MM.1S (cell line): ENCODE data around the gene APBB2.

Source experiments
- DNase-seq: peaks from one replicate; pipeline ENCODE4 v3.0.0-alpha.2; 2015
- H2AFZ ChIP-seq: fragments of 300-600 bp; sonication (generic); 2 replicates; pipeline ENCODE4 v1.6.0; 2016; ENCODE audit warnings: antibody characterized with exemption, low read length
- H3F3A ChIP-seq: fragments of 300-600 bp; sonication (generic); 2 replicates; pipeline ENCODE4 v1.6.1; 2016; ENCODE audit warnings: mild to moderate bottlenecking, antibody characterized with exemption, low read length, moderate library complexity, mixed read lengths; ENCODE audit not compliant: insufficient read depth
- H3K27ac ChIP-seq: fragments of 300-600 bp; sonication (generic); 2 replicates; pipeline ENCODE4 v1.5.1; 2016; ENCODE audit warnings: mild to moderate bottlenecking, low read length
- H3K27me3 ChIP-seq: fragments of 300-600 bp; sonication (generic); replicated peaks from 2 replicates; pipeline ENCODE4 v1.6.0; 2016; ENCODE audit warnings: low read length; ENCODE audit not compliant: insufficient read depth
- H3K36me3 ChIP-seq: fragments of 300-600 bp; sonication (generic); replicated peaks from 2 replicates; pipeline ENCODE4 v1.6.1; 2016; ENCODE audit warnings: mild to moderate bottlenecking, low read length, mixed read lengths; ENCODE audit not compliant: insufficient read depth
- H3K4me1 ChIP-seq: fragments of 300-600 bp; sonication (generic); 2 replicates; pipeline ENCODE4 v1.6.1; 2016; ENCODE audit warnings: low read length, mixed read lengths
- H3K4me2 ChIP-seq: fragments of 300-600 bp; sonication (generic); 2 replicates; pipeline ENCODE4 v1.6.0; 2016; ENCODE audit warnings: low read depth, low read length
- H3K4me3 ChIP-seq: fragments of 300-600 bp; sonication (generic); 2 replicates; pipeline ENCODE4 v1.5.1; 2016; ENCODE audit warnings: low read length, mixed read lengths
- H3K79me2 ChIP-seq: fragments of 300-600 bp; sonication (generic); 2 replicates; pipeline ENCODE4 v1.6.1; 2016; ENCODE audit warnings: mixed run types, low read length, mixed read lengths
- H3K9ac ChIP-seq: fragments of 300-600 bp; sonication (generic); 2 replicates; pipeline ENCODE4 v1.6.1; 2016; ENCODE audit warnings: low read length, mixed read lengths
- H3K9me2 ChIP-seq: fragments of 300-600 bp; sonication (generic); replicated peaks from 2 replicates; pipeline ENCODE4 v1.6.1; 2016; ENCODE audit warnings: mild to moderate bottlenecking, low read length, mixed read lengths; ENCODE audit not compliant: insufficient read depth
- H3K9me3 ChIP-seq: fragments of 300-600 bp; sonication (generic); replicated peaks from 2 replicates; pipeline ENCODE4 v1.6.1; 2016; ENCODE audit warnings: mild to moderate bottlenecking, low read length, mixed read lengths; ENCODE audit not compliant: insufficient read depth
- H4K20me1 ChIP-seq: fragments of 300-600 bp; sonication (generic); 2 replicates; pipeline ENCODE4 v1.6.1; 2016; ENCODE audit warnings: mild to moderate bottlenecking, low read length, moderate library complexity, mixed read lengths; ENCODE audit not compliant: insufficient read depth
- EZH2 ChIP-seq: fragments of 300-600 bp; sonication (generic); optimal IDR thresholded peaks from 2 replicates; pipeline ENCODE3; 2017; ENCODE audit warnings: low read depth, mild to moderate bottlenecking, antibody characterized with exemption, low read length, mixed read lengths
- EZH2phosphoT487 ChIP-seq: fragments of 300-600 bp; sonication (generic); IDR thresholded peaks from 2 replicates; pipeline ENCODE4 v1.6.1; 2018; ENCODE audit warnings: antibody characterized with exemption, low read length
- TF ChIP-seq, protein P1 (sequence below): fragments of 300-600 bp; sonication (generic); IDR thresholded peaks from 2 replicates; pipeline ENCODE4 v1.5.1; 2016; ENCODE audit warnings: antibody characterized with exemption, low read length, mixed read lengths

Gene APBB2

DNA sequence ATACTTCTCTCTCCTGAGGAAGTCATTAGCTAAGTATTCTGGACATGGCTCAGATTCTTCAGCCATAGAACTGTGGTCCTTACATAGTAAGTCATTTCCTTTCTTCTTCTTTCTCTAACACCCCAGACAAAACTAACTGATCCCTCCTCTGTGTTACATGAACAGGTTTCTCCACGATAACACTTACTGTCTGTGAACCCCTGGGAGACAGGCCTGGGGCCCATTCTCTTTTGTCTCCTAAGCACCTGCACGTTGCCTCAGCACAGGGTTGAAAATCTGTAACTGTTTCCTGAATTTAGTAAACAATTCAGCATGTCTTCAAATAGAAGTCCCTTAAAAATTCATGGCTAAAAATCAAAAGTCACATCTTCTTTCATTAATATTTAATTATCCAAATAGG is 24.7 kb downstream of the APBB2 start:
- H3K9ac ChIP-seq, result no peak overlapping the region
- no peaks in the 10 kb centered on the region for H3K4me1 ChIP-seq
- no peaks in the 10 kb centered on the region for H3K9me3 ChIP-seq
- no peaks in the 10 kb centered on the region for H3K36me3 ChIP-seq
- H3K9me2 ChIP-seq, result no peaks in the 10 kb centered on the region
- no peak overlapping the region for H2AFZ ChIP-seq
- H3K4me2 ChIP-seq, result no peak overlapping the region
- H3F3A ChIP-seq, result no peaks in the 10 kb centered on the region
- no peaks in the 10 kb centered on the region for H4K20me1 ChIP-seq
- no peak overlapping the region for H3K27ac ChIP-seq
- H3K27me3 ChIP-seq, result no peaks in the 10 kb centered on the region
- no peaks in the 10 kb centered on the region for H3K79me2 ChIP-seq
- TF ChIP-seq EZH2phosphoT487 (no peak), EZH2 (no peak)
- TF ChIP-seq, protein P1, sequence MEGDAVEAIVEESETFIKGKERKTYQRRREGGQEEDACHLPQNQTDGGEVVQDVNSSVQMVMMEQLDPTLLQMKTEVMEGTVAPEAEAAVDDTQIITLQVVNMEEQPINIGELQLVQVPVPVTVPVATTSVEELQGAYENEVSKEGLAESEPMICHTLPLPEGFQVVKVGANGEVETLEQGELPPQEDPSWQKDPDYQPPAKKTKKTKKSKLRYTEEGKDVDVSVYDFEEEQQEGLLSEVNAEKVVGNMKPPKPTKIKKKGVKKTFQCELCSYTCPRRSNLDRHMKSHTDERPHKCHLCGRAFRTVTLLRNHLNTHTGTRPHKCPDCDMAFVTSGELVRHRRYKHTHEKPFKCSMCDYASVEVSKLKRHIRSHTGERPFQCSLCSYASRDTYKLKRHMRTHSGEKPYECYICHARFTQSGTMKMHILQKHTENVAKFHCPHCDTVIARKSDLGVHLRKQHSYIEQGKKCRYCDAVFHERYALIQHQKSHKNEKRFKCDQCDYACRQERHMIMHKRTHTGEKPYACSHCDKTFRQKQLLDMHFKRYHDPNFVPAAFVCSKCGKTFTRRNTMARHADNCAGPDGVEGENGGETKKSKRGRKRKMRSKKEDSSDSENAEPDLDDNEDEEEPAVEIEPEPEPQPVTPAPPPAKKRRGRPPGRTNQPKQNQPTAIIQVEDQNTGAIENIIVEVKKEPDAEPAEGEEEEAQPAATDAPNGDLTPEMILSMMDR, result no peak
- H3K4me3 ChIP-seq, result no peak overlapping the region
- DNase-seq, result no peak

GRCh38 chr4:41189076-41189475 is 25.3 kb downstream of the APBB2 start:
- no peak overlapping the region for H2AFZ ChIP-seq
- H3K9me2 ChIP-seq, result no peaks in the 10 kb centered on the region
- no peaks in the 10 kb centered on the region for H4K20me1 ChIP-seq
- no peaks in the 10 kb centered on the region for H3K79me2 ChIP-seq
- H3K9me3 ChIP-seq, result no peaks in the 10 kb centered on the region
- H3K9ac ChIP-seq, result no peak overlapping the region
- H3K36me3 ChIP-seq, result no peaks in the 10 kb centered on the region
- TF ChIP-seq, protein P1, result no peak
- no peak for TF ChIP-seq EZH2phosphoT487
- no peak for TF ChIP-seq EZH2
- H3K4me2 ChIP-seq, result no peak overlapping the region
- no peak for DNase-seq
- no peaks in the 10 kb centered on the region for H3K4me1 ChIP-seq
- H3K4me3 ChIP-seq, result no peak overlapping the region
- no peak overlapping the region for H3K27ac ChIP-seq
- H3F3A ChIP-seq, result no peaks in the 10 kb centered on the region
- H3K27me3 ChIP-seq, result no peaks in the 10 kb centered on the region

DNA sequence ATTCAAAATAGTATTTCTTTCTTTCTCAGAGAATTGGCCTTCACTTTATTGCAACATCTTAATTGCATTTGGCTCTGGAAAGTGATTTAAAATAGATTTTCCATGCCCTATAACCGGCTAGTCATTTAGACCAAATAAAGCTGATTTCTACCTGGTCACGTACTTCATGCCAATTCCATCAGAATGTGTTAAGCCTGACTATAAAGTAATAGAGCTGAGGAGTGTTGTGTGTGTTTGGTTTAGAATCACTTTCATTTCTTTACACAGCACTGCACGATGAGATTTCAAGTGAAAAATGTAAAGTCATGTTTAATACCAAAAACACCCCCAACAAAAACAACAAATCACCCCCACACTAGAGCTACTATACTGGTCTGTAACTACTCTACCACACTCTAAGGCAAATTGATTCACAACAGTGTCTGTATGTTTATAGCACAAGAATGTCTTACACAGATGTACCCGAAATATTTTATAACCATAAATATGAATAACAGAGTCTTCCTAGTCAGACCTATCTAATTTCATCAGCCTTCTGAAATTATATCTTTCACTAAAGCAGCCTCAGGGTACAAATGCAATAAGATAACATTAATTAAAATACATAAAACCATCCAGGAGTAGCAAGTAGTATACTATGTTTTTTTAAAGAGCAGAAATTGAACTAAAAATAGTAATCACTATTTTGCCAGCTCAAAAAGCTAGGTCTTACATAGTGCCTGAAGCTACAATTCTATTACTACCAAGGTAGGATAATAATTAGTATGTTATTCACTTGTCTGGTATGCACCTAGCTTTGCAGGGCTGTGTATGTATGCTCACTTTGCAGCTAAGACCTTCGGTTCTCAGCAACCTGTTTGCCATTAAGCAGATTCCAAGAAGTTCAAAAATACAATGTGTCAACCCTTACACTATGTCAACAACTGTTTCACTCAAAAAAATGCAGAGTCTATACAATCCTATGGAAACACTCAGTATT is 28.4 kb downstream of the APBB2 start:
- Histone ChIP-seq H3K79me2 (no peaks in the 10 kb centered on the region), H4K20me1 (no peaks in the 10 kb centered on the region), H3K27ac (no peak overlapping the region), H3F3A (no peaks in the 10 kb centered on the region), H3K4me2 (peak overlapping the region; percentile 25; the same call in 1 of the 2 replicates), H3K9ac (no peak overlapping the region), H3K4me1 (no peaks in the 10 kb centered on the region), H3K4me3 (no peak overlapping the region), H3K36me3 (no peaks in the 10 kb centered on the region), H3K27me3 (no peaks in the 10 kb centered on the region), H3K9me3 (no peaks in the 10 kb centered on the region), H3K9me2 (no peaks in the 10 kb centered on the region), H2AFZ (no peak overlapping the region)
- TF ChIP-seq EZH2phosphoT487 (no peak), EZH2 (no peak)
- TF ChIP-seq, protein P1, result no peak
- no peak for DNase-seq
